ENCODE results near the gene SVIP.

Gene SVIP

GRCh38 chr11:22769081-22769480 is 60.5 kb downstream of the SVIP start:
- no peak for TF ChIP-seq ISL1 (CRISPR knock-in tag; IDR thresholded peaks at IDR 0.05)
- ATAC-seq, result no peak

All from SK-N-SH treated with all-trans-retinoic acid at 6 μM for 48 hours (cell line).